ENCODE measurements around the gene CRYBB1.

Gene CRYBB1

DNA sequence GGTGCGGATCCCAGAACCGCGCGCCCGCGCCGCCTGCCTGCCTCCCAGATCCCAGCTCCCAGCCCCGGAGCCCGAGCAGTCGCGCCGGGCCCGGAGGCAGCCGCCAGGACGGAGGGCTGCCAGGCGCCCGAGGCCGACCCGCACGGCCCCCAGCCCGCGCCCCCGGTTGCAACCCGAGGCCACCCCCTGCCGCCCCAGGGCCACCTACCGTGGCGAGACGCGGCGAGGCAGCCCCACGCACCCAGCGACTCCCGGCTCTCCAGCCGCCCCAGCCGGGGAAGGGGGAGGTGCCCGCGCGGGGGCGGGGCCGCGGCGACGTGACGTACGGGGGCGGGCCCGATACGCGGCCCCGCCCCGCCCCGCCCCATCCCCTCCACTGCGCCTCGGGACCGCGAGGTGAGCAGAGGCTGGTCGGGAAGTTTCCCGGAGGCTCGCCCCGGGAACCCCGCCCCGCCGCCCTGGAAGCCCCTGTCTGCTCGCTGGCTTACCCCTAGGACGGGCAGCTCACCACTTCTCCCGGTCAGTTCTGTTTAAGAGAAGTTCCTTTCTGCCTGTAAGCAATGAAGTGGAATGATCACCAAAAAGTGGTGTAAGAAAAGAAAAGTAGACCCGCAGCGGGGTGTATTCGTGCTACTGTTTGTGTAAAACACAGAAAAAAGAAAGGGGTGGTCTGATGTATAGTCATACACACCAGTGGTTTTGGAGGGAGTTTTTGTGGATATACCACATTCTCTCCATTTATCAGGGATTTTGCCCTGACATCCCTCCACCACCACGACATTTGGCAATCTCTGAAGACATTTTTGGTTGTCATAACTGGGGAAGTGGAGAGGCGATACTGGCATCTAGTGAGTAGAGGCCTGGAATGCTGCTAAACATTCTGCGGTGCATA, 27.7 kb downstream of the CRYBB1 start, which contains the start of gene TPST2:
TSS of gene TPST2 (minus strand) at position 288 of the 892 bp plus-strand sequence. CDS start 48,502 bp downstream, outside the sequence.
- Histone ChIP-seq H2BK12ac (ENCODE audit: low read length in 2 of 2) (no peak within 1 kb of the TSS), H2AK5ac (ENCODE audit: low read length, severe bottlenecking) (no peak within 1 kb of the TSS), H2BK15ac (ENCODE audit: low read depth, poor library complexity, severe bottlenecking) (no peak within 1 kb of the TSS), H2AFZ (ENCODE audit: low read depth, low read length) (peak within 1 kb of the TSS; percentile 62), H2BK120ac (ENCODE audit: low read depth, low read length) (peak within 1 kb of the TSS; percentile 81), H3K9me3 (ENCODE audit: control insufficient read depth, low read length) (peaks cover 3% of the 10 kb centered on the region), H2BK5ac (ENCODE audit: low read depth, low read length, poor library complexity, severe bottlenecking) (no peak within 1 kb of the TSS), H3K27ac (ENCODE audit: low read length, poor library complexity, severe bottlenecking) (no peak within 1 kb of the TSS), H3K23ac (ENCODE audit: low read length in 2 of 2) (peak within 1 kb of the TSS in 1 of 2 experiments; percentile 40), H3K36me3 (ENCODE audit: control insufficient read depth in 1 of 2, insufficient read depth in 2 of 2, low read depth in 1 of 2, low read length in 2 of 2) (no peaks in the 10 kb centered on the region), H3K4ac (ENCODE audit: low read depth in 1 of 2, low read length in 2 of 2) (peak within 1 kb of the TSS; percentile 17 to 78), H3K14ac (ENCODE audit: low read length in 2 of 2) (no peak within 1 kb of the TSS), H4K8ac (ENCODE audit: low read length) (peak within 1 kb of the TSS; percentile 91), H3K18ac (ENCODE audit: low read depth in 1 of 2, low read length in 2 of 2) (peak within 1 kb of the TSS; percentile 73 to 98), H3K79me1 (replicated peaks; ENCODE audit: low read length, poor library complexity, severe bottlenecking) (peaks cover 11% of the 10 kb centered on the region), H3K4me3 (ENCODE audit: insufficient read depth in 1 of 2, low read depth in 1 of 2, low read length in 2 of 2) (peak within 1 kb of the TSS; percentile 84 to 89), H3K4me2 (ENCODE audit: low read length, poor library complexity, severe bottlenecking) (peak within 1 kb of the TSS; percentile 99), H4K91ac (ENCODE audit: low read length) (peak within 1 kb of the TSS; percentile 32), H3K4me1 (ENCODE audit: control insufficient read depth, insufficient read depth, low read depth, low read length) (peaks cover 10% of the 10 kb centered on the region), H3K9ac (ENCODE audit: low read length) (peak within 1 kb of the TSS; percentile 87), H3K27me3 (ENCODE audit: control insufficient read depth in 1 of 2, insufficient read depth in 1 of 2, low read length in 2 of 2) (peaks cover 4 to 28% of the 10 kb centered on the region in 2 experiments)
- WGBS, result 9% methylated on average over 39 of the region's 72 CpGs
- peak; percentile 74 for DNase-seq

DNA sequence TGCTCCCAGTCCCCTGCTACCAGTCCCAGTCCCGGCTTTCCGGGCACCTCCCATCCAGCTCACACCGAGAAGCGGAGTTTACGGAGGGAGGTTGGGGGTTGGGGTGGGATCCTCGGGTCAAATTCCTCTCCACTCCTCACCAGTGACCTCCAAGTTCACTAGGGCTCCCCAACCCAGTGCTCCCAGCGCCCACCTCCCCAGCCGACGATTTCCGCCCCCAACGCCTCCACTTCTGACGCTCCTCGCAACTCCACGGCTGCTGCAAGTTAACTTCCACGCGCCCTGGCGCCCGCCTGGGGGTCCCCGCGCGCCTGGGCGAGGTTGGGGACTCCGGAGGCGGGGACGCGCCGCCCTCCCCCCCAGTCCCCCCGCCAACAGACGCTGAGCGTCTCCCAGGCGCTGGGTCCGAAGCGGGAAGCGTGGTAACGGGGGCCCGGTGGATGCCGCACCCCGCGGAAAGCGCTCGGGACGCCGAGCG, 28.4 kb downstream of the CRYBB1 start:
- H2AFZ ChIP-seq (ENCODE audit: low read depth, low read length), result peak overlapping the region; percentile 62
- H2BK120ac ChIP-seq (ENCODE audit: low read depth, low read length), result peak overlapping the region; percentile 81
- peak overlapping the region in 1 of 2 experiments; percentile 40 for H3K23ac ChIP-seq (ENCODE audit: low read length in 2 of 2)
- peaks cover 4 to 21% of the 10 kb centered on the region in 2 experiments for H3K27me3 ChIP-seq (ENCODE audit: control insufficient read depth in 1 of 2, insufficient read depth in 1 of 2, low read length in 2 of 2)
- no peak overlapping the region for H2AK5ac ChIP-seq (ENCODE audit: low read length, severe bottlenecking)
- H4K8ac ChIP-seq (ENCODE audit: low read length), result peak overlapping the region; percentile 12
- peak overlapping the region; percentile 99 for H3K4me2 ChIP-seq (ENCODE audit: low read length, poor library complexity, severe bottlenecking)
- H3K9me3 ChIP-seq (ENCODE audit: control insufficient read depth, low read length), result peaks cover 3% of the 10 kb centered on the region
- no peaks in the 10 kb centered on the region for H3K36me3 ChIP-seq (ENCODE audit: control insufficient read depth in 1 of 2, insufficient read depth in 2 of 2, low read depth in 1 of 2, low read length in 2 of 2)
- peak overlapping the region; percentile 83 for H3K9ac ChIP-seq (ENCODE audit: low read length)
- peaks cover 12% of the 10 kb centered on the region for H3K4me1 ChIP-seq (ENCODE audit: control insufficient read depth, insufficient read depth, low read depth, low read length)
- no peak overlapping the region for H3K27ac ChIP-seq (ENCODE audit: low read length, poor library complexity, severe bottlenecking)
- peak overlapping the region in 1 of 2 experiments; percentile 17 for H3K4ac ChIP-seq (ENCODE audit: low read depth in 1 of 2, low read length in 2 of 2)
- peak overlapping the region; percentile 84 to 86 for H3K4me3 ChIP-seq (ENCODE audit: insufficient read depth in 1 of 2, low read depth in 1 of 2, low read length in 2 of 2)
- no peak overlapping the region for H2BK15ac ChIP-seq (ENCODE audit: low read depth, poor library complexity, severe bottlenecking)
- no peak overlapping the region for H3K14ac ChIP-seq (ENCODE audit: low read length in 2 of 2)
- peak overlapping the region; percentile 73 to 98 for H3K18ac ChIP-seq (ENCODE audit: low read depth in 1 of 2, low read length in 2 of 2)
- 2% methylated on average over 27 of the region's 44 CpGs for WGBS
- peak overlapping the region; percentile 32 for H4K91ac ChIP-seq (ENCODE audit: low read length)
- H2BK5ac ChIP-seq (ENCODE audit: low read depth, low read length, poor library complexity, severe bottlenecking), result no peak overlapping the region
- peaks cover 11% of the 10 kb centered on the region for H3K79me1 ChIP-seq (replicated peaks; ENCODE audit: low read length, poor library complexity, severe bottlenecking)
- no peak overlapping the region for H2BK12ac ChIP-seq (ENCODE audit: low read length in 2 of 2)
- peak; percentile 37 for DNase-seq

DNA sequence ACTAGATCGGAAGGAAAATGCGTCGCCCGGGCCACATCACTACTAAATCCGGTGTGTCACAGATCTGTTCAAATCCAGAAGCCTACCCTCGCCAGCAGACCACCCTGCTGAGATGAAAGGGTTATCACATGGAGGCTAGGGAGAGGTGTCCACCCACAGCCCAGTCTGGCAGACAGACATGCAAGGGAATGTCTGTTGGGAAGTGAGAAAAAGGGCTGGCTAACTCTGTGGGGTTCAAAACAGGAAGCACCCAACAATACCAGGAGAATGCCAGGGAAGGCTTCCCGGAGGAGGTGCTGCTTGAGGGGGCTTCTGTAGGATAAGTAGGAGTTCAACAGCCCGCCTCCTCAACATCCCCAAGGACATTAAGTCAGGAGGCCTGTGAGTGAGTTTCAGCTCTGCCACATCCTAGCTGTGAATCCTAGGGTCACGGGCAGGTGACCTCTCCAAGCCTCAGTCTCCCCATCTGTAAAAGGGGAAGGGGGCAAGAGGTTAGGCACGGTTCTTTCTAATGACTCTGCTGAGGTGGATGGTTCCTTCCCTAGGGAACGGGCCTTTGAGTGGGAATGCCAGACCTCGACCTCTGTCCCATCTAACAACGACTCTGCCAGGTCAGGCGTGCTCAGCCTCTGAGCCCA, 29.0 kb downstream of the CRYBB1 start:
- Histone ChIP-seq H3K9me3 (ENCODE audit: control insufficient read depth, low read length) (peaks cover 3% of the 10 kb centered on the region), H2BK12ac (ENCODE audit: low read length in 2 of 2) (no peak overlapping the region), H3K4ac (ENCODE audit: low read depth in 1 of 2, low read length in 2 of 2) (peak overlapping the region; percentile 17 to 78), H3K23ac (ENCODE audit: low read length in 2 of 2) (peak overlapping the region in 1 of 2 experiments; percentile 40), H2AFZ (ENCODE audit: low read depth, low read length) (peak overlapping the region; percentile 62), H2BK5ac (ENCODE audit: low read depth, low read length, poor library complexity, severe bottlenecking) (no peak overlapping the region), H3K18ac (ENCODE audit: low read depth in 1 of 2, low read length in 2 of 2) (peak overlapping the region in 1 of 2 experiments; percentile 73), H3K27me3 (ENCODE audit: control insufficient read depth in 1 of 2, insufficient read depth in 1 of 2, low read length in 2 of 2) (peaks cover 4 to 15% of the 10 kb centered on the region in 2 experiments), H4K8ac (ENCODE audit: low read length) (peak overlapping the region; percentile 47), H3K9ac (ENCODE audit: low read length) (peak overlapping the region; percentile 83), H3K4me2 (ENCODE audit: low read length, poor library complexity, severe bottlenecking) (peak overlapping the region; percentile 99), H3K27ac (ENCODE audit: low read length, poor library complexity, severe bottlenecking) (no peak overlapping the region), H2BK120ac (ENCODE audit: low read depth, low read length) (no peak overlapping the region), H3K4me3 (ENCODE audit: insufficient read depth in 1 of 2, low read depth in 1 of 2, low read length in 2 of 2) (peak overlapping the region; percentile 84 to 86), H3K14ac (ENCODE audit: low read length in 2 of 2) (no peak overlapping the region), H2AK5ac (ENCODE audit: low read length, severe bottlenecking) (no peak overlapping the region), H2BK15ac (ENCODE audit: low read depth, poor library complexity, severe bottlenecking) (no peak overlapping the region), H3K79me1 (replicated peaks; ENCODE audit: low read length, poor library complexity, severe bottlenecking) (peaks cover 16% of the 10 kb centered on the region), H3K4me1 (ENCODE audit: control insufficient read depth, insufficient read depth, low read depth, low read length) (peaks cover 14% of the 10 kb centered on the region), H4K91ac (ENCODE audit: low read length) (no peak overlapping the region), H3K36me3 (ENCODE audit: control insufficient read depth in 1 of 2, insufficient read depth in 2 of 2, low read depth in 1 of 2, low read length in 2 of 2) (no peaks in the 10 kb centered on the region)
- DNase-seq, result no peak
- WGBS, result 68% methylated on average over 10 of the region's 14 CpGs

Measured in mesenchymal stem cell (in vitro differentiated cells and primary cell).